Activated naive CD4-positive, alpha-beta T cell treated with anti-CD3 and anti-CD28 coated beads for 36 hours (primary cell): ENCODE data around the gene ZBTB46. TPM values are rescaled to one million over a fixed set of nuclear protein-coding genes. Genes with fewer than 3 reads are reported as not detected.
A peak's percentile ranks its signal among the peaks of the same experiment; 100 is the strongest.

Experiments used
- CTCF ChIA-PET: fragments of 350-600 bp; sonication (Branson Sonifier 250); formaldehyde crosslinking; loops from one replicate; lab custom pipeline; 2021; ENCODE audit warnings: antibody characterized with exemption; lab: Charles Lee
- DNase-seq: peaks from one replicate; pipeline ENCODE4 v3.0.0-alpha.2; 2020
- H3K27ac Mint-ChIP-seq: one replicate; pipeline ENCODE4 v1.8.0; 2021; ENCODE audit warnings: mild to moderate bottlenecking, mixed read lengths
- H3K27me3 Mint-ChIP-seq: one replicate; pipeline ENCODE4 v1.8.0; 2021; ENCODE audit warnings: low read depth, mixed read lengths
- H3K36me3 Mint-ChIP-seq: one replicate; pipeline ENCODE4 v1.8.0; 2021; ENCODE audit warnings: low read depth, mixed read lengths
- H3K4me1 Mint-ChIP-seq: one replicate; pipeline ENCODE4 v1.8.0; 2021; ENCODE audit warnings: low read depth, mixed read lengths
- H3K4me3 Mint-ChIP-seq: one replicate; pipeline ENCODE4 v1.8.0; 2021; ENCODE audit warnings: mild to moderate bottlenecking, moderate library complexity, mixed read lengths
- H3K9me3 Mint-ChIP-seq: one replicate; pipeline ENCODE4 v1.8.0; 2021; ENCODE audit warnings: mixed read lengths
- intact Hi-C: fragments of 100-400 bp; cut with micrococcal nuclease; formaldehyde crosslinking; loops from one replicate; pipeline ENCODE4 v1.15.1; 2023
- total RNA-seq, 2 experiments: library from RNA; stranded (reverse); gene quantifications; one replicate each; pipeline ENCODE4 v1.2.3, GENCODE V29; 2021

ZBTB46 gene
- total RNA-seq, 2 experiments from 2014 or later = 0.17 to 0.20 TPM

- CTCF ChIA-PET = interaction anchor here (0.9 to 2.2 kb wide), 4 partner anchors 32 to 327 kb away, joined by 3 to 9 read pairs (median 6); partner anchors contain the start of gene PTK6
- Mint-ChIP-seq H3K9me3 (no peaks in the 10 kb centered on the region), H3K4me3 (peak overlapping the region; percentile 87), H3K27me3 (no peaks in the 10 kb centered on the region), H3K4me1 (peaks cover 29% of the 10 kb centered on the region), H3K27ac (peak overlapping the region; percentile 94), H3K36me3 (peaks cover 18% of the 10 kb centered on the region)
- peak; percentile 84 for DNase-seq
- intact Hi-C loops = loop anchor here (1.0 to 2.0 kb wide), 7 partner anchors 78 to 326 kb away; partner anchors contain the start of genes GMEB2, LIME1, RTEL1 and UCKL1
These were observed 32.9 kb upstream of the ZBTB46 start for GRCh38 chr20:63863798-63864544.

- CTCF ChIA-PET = interaction anchor here (0.6 to 1.8 kb wide), 3 partner anchors 33 to 326 kb away, joined by 3 to 7 read pairs (median 3); partner anchors contain the start of gene PTK6
- no peak for DNase-seq
- peak overlapping the region; percentile 94 for H3K27ac Mint-ChIP-seq
- intact Hi-C loops = no loop called here
- H3K36me3 Mint-ChIP-seq = peaks cover 16% of the 10 kb centered on the region
- no peaks in the 10 kb centered on the region for H3K27me3 Mint-ChIP-seq
- H3K4me3 Mint-ChIP-seq = peak overlapping the region; percentile 87
- peaks cover 35% of the 10 kb centered on the region for H3K4me1 Mint-ChIP-seq
- no peaks in the 10 kb centered on the region for H3K9me3 Mint-ChIP-seq
These were observed 32.1 kb upstream of the ZBTB46 start for GRCh38 chr20:63863021-63863797.

GRCh38 chr20:63861981-63862901, 31.2 kb upstream of the ZBTB46 start:
- no peak overlapping the region for H3K27ac Mint-ChIP-seq
- no peak overlapping the region for H3K4me3 Mint-ChIP-seq
- CTCF ChIA-PET = interaction anchor here (0.6 kb wide), 1 partner anchor 324 kb away, joined by 3 read pairs; no protein-coding TSS in a partner anchor
- no peaks in the 10 kb centered on the region for H3K27me3 Mint-ChIP-seq
- no peaks in the 10 kb centered on the region for H3K9me3 Mint-ChIP-seq
- peaks cover 40% of the 10 kb centered on the region for H3K4me1 Mint-ChIP-seq
- intact Hi-C loops = no loop called here
- peaks cover 15% of the 10 kb centered on the region for H3K36me3 Mint-ChIP-seq
- DNase-seq = no peak

- peaks cover 15% of the 10 kb centered on the region for H3K36me3 Mint-ChIP-seq
- H3K4me1 Mint-ChIP-seq = peaks cover 43% of the 10 kb centered on the region
- CTCF ChIA-PET = interaction anchor here (1.0 kb wide), 1 partner anchor 365 kb away, joined by 3 read pairs; no protein-coding TSS in a partner anchor
These were observed 30.4 kb upstream of the ZBTB46 start, which contains the start of gene ABHD16B for GRCh38 chr20:63861365-63861934. TSS of gene ABHD16B (plus strand) at chr20:63861498. CDS start at chr20:63861541, 43 bp downstream.

GRCh38 chr20:63860325-63861051, 29.4 kb upstream of the ZBTB46 start:
- intact Hi-C loops = no loop called here
- Mint-ChIP-seq H3K4me3 (no peak overlapping the region), H3K36me3 (peaks cover 15% of the 10 kb centered on the region), H3K27ac (no peak overlapping the region), H3K27me3 (no peaks in the 10 kb centered on the region), H3K4me1 (peaks cover 36% of the 10 kb centered on the region), H3K9me3 (no peaks in the 10 kb centered on the region)
- no peak for DNase-seq
- CTCF ChIA-PET = interaction anchor here (1.0 kb wide), 1 partner anchor 364 kb away, joined by 3 read pairs; no protein-coding TSS in a partner anchor

More at GRCh38 chr20:63861365-63861934, 30.4 kb upstream of the ZBTB46 start, which contains the start of gene ABHD16B:
- no peak within 1 kb of the TSS for H3K27ac Mint-ChIP-seq
- no peaks in the 10 kb centered on the region for H3K9me3 Mint-ChIP-seq
- intact Hi-C loops = no loop called here
- H3K4me3 Mint-ChIP-seq = no peak within 1 kb of the TSS
- H3K27me3 Mint-ChIP-seq = no peaks in the 10 kb centered on the region
- no peak for DNase-seq

GRCh38 chr20:63859166-63859699, 28.2 kb upstream of the ZBTB46 start:
- H3K36me3 Mint-ChIP-seq = peaks cover 15% of the 10 kb centered on the region
- peaks cover 36% of the 10 kb centered on the region for H3K4me1 Mint-ChIP-seq
- CTCF ChIA-PET = interaction anchor here (1.3 kb wide), 1 partner anchor 30 kb away, joined by 3 read pairs; no protein-coding TSS in a partner anchor
- no peak for DNase-seq
- no peaks in the 10 kb centered on the region for H3K9me3 Mint-ChIP-seq
- H3K4me3 Mint-ChIP-seq = no peak overlapping the region
- no peak overlapping the region for H3K27ac Mint-ChIP-seq
- no peaks in the 10 kb centered on the region for H3K27me3 Mint-ChIP-seq
- intact Hi-C loops = no loop called here

GRCh38 chr20:63858393-63859165, 27.5 kb upstream of the ZBTB46 start:
- DNase-seq = no peak
- CTCF ChIA-PET = interaction anchor here (0.6 to 1.3 kb wide), 3 partner anchors 29 to 321 kb away, joined by 3 read pairs; partner anchors contain the start of gene PTK6
- intact Hi-C loops = no loop called here
- H3K27me3 Mint-ChIP-seq = no peaks in the 10 kb centered on the region
- peaks cover 9% of the 10 kb centered on the region for H3K36me3 Mint-ChIP-seq
- no peaks in the 10 kb centered on the region for H3K9me3 Mint-ChIP-seq
- no peak overlapping the region for H3K27ac Mint-ChIP-seq
- no peak overlapping the region for H3K4me3 Mint-ChIP-seq
- H3K4me1 Mint-ChIP-seq = peaks cover 32% of the 10 kb centered on the region

GRCh38 chr20:63857764-63858392, 26.8 kb upstream of the ZBTB46 start:
- CTCF ChIA-PET = interaction anchor here (0.6 to 1.3 kb wide), 3 partner anchors 28 to 321 kb away, joined by 3 read pairs; partner anchors contain the start of gene PTK6
- Mint-ChIP-seq H3K27ac (peak overlapping the region; percentile 50), H3K4me1 (peaks cover 28% of the 10 kb centered on the region), H3K27me3 (no peaks in the 10 kb centered on the region), H3K36me3 (peaks cover 4% of the 10 kb centered on the region), H3K4me3 (no peak overlapping the region), H3K9me3 (no peaks in the 10 kb centered on the region)
- DNase-seq = no peak
- intact Hi-C loops = no loop called here

GRCh38 chr20:63856098-63856511, 25.0 kb upstream of the ZBTB46 start:
- Mint-ChIP-seq H3K27ac (no peak overlapping the region), H3K4me3 (no peak overlapping the region), H3K36me3 (peaks cover 4% of the 10 kb centered on the region), H3K27me3 (peaks cover 3% of the 10 kb centered on the region), H3K4me1 (peaks cover 33% of the 10 kb centered on the region), H3K9me3 (no peaks in the 10 kb centered on the region)
- CTCF ChIA-PET = no interaction called here
- no peak for DNase-seq
- intact Hi-C loops = no loop called here
